ENCODE measurements around the gene OR4F6. TPM values are rescaled to one million over a fixed set of nuclear protein-coding genes. Genes with fewer than 3 reads are reported as not detected.
"Not testable (repeated sequence)": the region's sequence is repeated elsewhere in the genome, so short reads cannot be mapped to it uniquely, and the experiment has no call there.

Gene OR4F6
- total RNA-seq, 1 experiment from 2014 or later, result not detected

DNA sequence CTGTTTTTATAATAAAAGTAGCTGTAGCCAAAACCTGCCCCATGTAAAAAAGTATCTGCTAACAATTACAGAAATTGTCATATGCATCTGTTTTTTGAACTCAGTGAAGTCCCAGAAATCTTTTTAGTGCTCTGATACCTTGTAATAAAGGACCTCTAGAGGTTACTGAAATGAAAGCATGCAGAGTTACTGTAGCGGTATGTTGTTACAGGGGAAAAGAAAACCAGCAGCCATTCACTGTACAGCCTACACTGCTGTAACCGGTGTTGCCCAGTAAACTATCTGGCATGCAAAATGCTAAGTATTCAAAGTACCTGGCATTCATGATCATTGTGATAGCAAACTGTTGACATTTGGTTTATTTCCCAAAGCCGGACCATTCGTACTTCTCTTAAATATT lies 12.6 kb upstream of the OR4F6 start:
- not testable (repeated sequence) for H3K9me2 ChIP-seq (replicated peaks; ENCODE audit: low read length)

DNA sequence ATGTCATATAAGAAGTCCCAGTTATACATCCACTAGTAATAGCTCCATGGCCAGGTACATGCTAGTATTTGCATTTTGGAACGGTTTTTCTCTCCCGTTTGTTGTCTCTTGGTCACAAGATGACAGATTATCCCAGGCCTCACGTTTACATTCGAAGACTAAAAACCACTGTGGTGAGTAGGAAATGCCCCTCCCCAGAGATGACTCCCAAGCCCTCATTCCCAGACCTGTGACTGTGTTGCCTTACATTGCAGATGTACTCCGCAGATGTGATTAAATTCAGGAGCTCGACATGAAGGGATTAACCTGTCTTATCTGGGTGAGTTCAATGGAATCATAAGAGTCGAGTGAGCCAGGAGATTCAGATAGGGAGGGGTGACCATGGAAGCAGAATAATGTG lies 9.3 kb upstream of the OR4F6 start:
- intact Hi-C loops (cut with micrococcal nuclease); BruUV-seq (replicated peaks): not testable (repeated sequence)

More for the DNA sequence above, 12.6 kb upstream of the OR4F6 start:
- H3K9me3 ChIP-seq (ENCODE audit: low read length); H3K4me1 ChIP-seq (ENCODE audit: insufficient read depth, low read length); ATAC-seq; H3K9ac ChIP-seq (ENCODE audit: low read length); POLR2A ChIA-PET (ENCODE audit: unreplicated experiment); H3K4me3 ChIP-seq (ENCODE audit: low read length); BruUV-seq (replicated peaks); H3K36me3 ChIP-seq (ENCODE audit: low read depth, low read length); H3K79me2 ChIP-seq (ENCODE audit: low read length); H3F3A ChIP-seq (ENCODE audit: low read length, unreplicated experiment); H2AFZ ChIP-seq (ENCODE audit: low read length); H4K20me1 ChIP-seq (ENCODE audit: low read length); CTCF ChIA-PET; H3K27ac ChIP-seq (ENCODE audit: low read length); intact Hi-C loops (cut with micrococcal nuclease); H3K4me2 ChIP-seq (ENCODE audit: low read length); DNase-seq: not testable (repeated sequence)
- peaks cover 15% of the 10 kb centered on the region for H3K27me3 ChIP-seq (ENCODE audit: low read length)

DNA sequence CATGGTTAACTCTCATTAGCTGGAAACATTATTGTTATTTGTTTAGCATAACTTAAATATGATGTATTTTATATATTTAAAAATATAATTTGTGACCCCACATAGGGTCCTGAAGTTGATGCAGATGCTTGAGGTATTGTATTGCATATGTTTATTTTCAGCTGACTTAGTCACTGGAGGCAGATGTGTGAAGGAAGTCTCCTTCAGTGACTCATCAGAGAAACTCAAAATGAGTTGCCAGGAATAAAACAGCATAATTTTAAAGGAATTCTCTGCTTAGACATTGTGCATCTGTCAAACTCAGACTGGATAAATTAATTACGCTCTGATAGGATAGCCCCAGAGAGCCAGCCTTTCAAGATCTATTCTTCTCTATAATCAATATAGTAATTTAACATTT lies 7.9 kb upstream of the OR4F6 start:
- DNase-seq, result peak; percentile 57
- intact Hi-C loops (cut with micrococcal nuclease), result no loop called here
- H3K4me2 ChIP-seq (ENCODE audit: low read length), result no peak overlapping the region
- POLR2A ChIA-PET (ENCODE audit: unreplicated experiment), result no interaction called here
- H3K36me3 ChIP-seq (ENCODE audit: low read depth, low read length), result no peaks in the 10 kb centered on the region
- no peak overlapping the region for H2AFZ ChIP-seq (ENCODE audit: low read length)
- H3K4me1 ChIP-seq (ENCODE audit: insufficient read depth, low read length), result no peaks in the 10 kb centered on the region
- no peaks in the 10 kb centered on the region for H3K9me2 ChIP-seq (replicated peaks; ENCODE audit: low read length)
- CTCF ChIA-PET, result no interaction called here
- H3F3A ChIP-seq (ENCODE audit: low read length, unreplicated experiment), result no peaks in the 10 kb centered on the region
- H3K9me3 ChIP-seq (ENCODE audit: low read length), result no peaks in the 10 kb centered on the region
- no peak overlapping the region for H3K9ac ChIP-seq (ENCODE audit: low read length)
- H3K27me3 ChIP-seq (ENCODE audit: low read length), result peaks cover 13% of the 10 kb centered on the region; the same call in 1 of the 2 replicates
- no TSS peak for BruUV-seq (replicated peaks)
- H3K79me2 ChIP-seq (ENCODE audit: low read length), result no peaks in the 10 kb centered on the region
- no peak overlapping the region for H3K4me3 ChIP-seq (ENCODE audit: low read length)
- peak; percentile 69 for ATAC-seq
- TF ChIP-seq EZH2phosphoT487 (IDR thresholded peaks at IDR 0.05; ENCODE audit: borderline replicate concordance, low read length), result no peak
- TF ChIP-seq, protein P1, sequence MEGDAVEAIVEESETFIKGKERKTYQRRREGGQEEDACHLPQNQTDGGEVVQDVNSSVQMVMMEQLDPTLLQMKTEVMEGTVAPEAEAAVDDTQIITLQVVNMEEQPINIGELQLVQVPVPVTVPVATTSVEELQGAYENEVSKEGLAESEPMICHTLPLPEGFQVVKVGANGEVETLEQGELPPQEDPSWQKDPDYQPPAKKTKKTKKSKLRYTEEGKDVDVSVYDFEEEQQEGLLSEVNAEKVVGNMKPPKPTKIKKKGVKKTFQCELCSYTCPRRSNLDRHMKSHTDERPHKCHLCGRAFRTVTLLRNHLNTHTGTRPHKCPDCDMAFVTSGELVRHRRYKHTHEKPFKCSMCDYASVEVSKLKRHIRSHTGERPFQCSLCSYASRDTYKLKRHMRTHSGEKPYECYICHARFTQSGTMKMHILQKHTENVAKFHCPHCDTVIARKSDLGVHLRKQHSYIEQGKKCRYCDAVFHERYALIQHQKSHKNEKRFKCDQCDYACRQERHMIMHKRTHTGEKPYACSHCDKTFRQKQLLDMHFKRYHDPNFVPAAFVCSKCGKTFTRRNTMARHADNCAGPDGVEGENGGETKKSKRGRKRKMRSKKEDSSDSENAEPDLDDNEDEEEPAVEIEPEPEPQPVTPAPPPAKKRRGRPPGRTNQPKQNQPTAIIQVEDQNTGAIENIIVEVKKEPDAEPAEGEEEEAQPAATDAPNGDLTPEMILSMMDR (conservative IDR thresholded peaks at IDR 0.05; ENCODE audit: low read depth, low read length), result no peak
- TF ChIP-seq EZH2 (IDR thresholded peaks at IDR 0.05; ENCODE audit: low read length, unreplicated experiment), result no peak
- no peaks in the 10 kb centered on the region for H4K20me1 ChIP-seq (ENCODE audit: low read length)
- no peak overlapping the region for H3K27ac ChIP-seq (ENCODE audit: low read length)

More for the DNA sequence above, 9.3 kb upstream of the OR4F6 start:
- ATAC-seq; H2AFZ ChIP-seq (ENCODE audit: low read length); H4K20me1 ChIP-seq (ENCODE audit: low read length); H3K36me3 ChIP-seq (ENCODE audit: low read depth, low read length); H3K4me3 ChIP-seq (ENCODE audit: low read length); H3K9ac ChIP-seq (ENCODE audit: low read length); H3K9me2 ChIP-seq (replicated peaks; ENCODE audit: low read length); POLR2A ChIA-PET (ENCODE audit: unreplicated experiment); H3K4me1 ChIP-seq (ENCODE audit: insufficient read depth, low read length); DNase-seq; CTCF ChIA-PET; H3K9me3 ChIP-seq (ENCODE audit: low read length); H3K79me2 ChIP-seq (ENCODE audit: low read length); H3F3A ChIP-seq (ENCODE audit: low read length, unreplicated experiment); H3K27ac ChIP-seq (ENCODE audit: low read length); H3K4me2 ChIP-seq (ENCODE audit: low read length): not testable (repeated sequence)
- peaks cover 13% of the 10 kb centered on the region; the same call in 1 of the 2 replicates for H3K27me3 ChIP-seq (ENCODE audit: low read length)

DNA sequence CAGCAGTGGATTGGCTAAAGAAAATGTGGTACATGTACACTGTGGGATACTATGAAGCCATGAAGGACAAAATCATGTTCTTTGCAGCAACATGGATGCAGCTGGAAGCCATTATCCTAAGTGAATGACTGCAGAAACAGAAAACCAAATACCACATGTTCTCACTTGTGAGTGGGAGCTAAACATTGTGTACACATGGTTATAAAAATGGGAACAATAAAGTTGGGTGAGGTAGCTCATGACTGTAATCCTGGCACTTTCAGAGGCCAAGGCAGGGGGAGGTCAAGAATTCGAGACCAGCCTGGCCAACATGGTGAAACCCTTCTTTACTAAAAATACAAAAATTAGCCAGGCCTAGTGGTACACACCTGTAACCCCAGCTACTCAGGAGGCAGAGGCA lies 3.6 kb upstream of the OR4F6 start:
- Histone ChIP-seq H3K4me1 (ENCODE audit: insufficient read depth, low read length) (no peaks in the 10 kb centered on the region), H3K27me3 (ENCODE audit: low read length) (peaks cover 19% of the 10 kb centered on the region), H3K27ac (ENCODE audit: low read length) (no peak overlapping the region), H3K9me3 (ENCODE audit: low read length) (no peaks in the 10 kb centered on the region), H3K4me2 (ENCODE audit: low read length) (no peak overlapping the region), H3K9me2 (replicated peaks; ENCODE audit: low read length) (no peaks in the 10 kb centered on the region), H3K4me3 (ENCODE audit: low read length) (no peak overlapping the region), H3K79me2 (ENCODE audit: low read length) (no peaks in the 10 kb centered on the region), H2AFZ (ENCODE audit: low read length) (no peak overlapping the region), H4K20me1 (ENCODE audit: low read length) (no peaks in the 10 kb centered on the region), H3F3A (ENCODE audit: low read length, unreplicated experiment) (no peaks in the 10 kb centered on the region), H3K9ac (ENCODE audit: low read length) (no peak overlapping the region), H3K36me3 (ENCODE audit: low read depth, low read length) (no peaks in the 10 kb centered on the region)
- DNase-seq, result no peak
- TF ChIP-seq EZH2phosphoT487 (IDR thresholded peaks at IDR 0.05; ENCODE audit: borderline replicate concordance, low read length) (no peak), EZH2 (IDR thresholded peaks at IDR 0.05; ENCODE audit: low read length, unreplicated experiment) (no peak)
- TF ChIP-seq, protein P1 (conservative IDR thresholded peaks at IDR 0.05; ENCODE audit: low read depth, low read length), result no peak
- ChIA-PET CTCF (no interaction called here), POLR2A (ENCODE audit: unreplicated experiment) (no interaction called here)
- intact Hi-C loops (cut with micrococcal nuclease), result no loop called here
- ATAC-seq, result no peak
- no TSS peak for BruUV-seq (replicated peaks)
